OCI-LY1 (cell line): ENCODE results near the gene EIF4EBP3.

Experiments used
- H2AFZ ChIP-seq: fragments of 200-600 bp; sonication (generic), shearing (Covaris generic); 2 replicates; pipeline ENCODE4 v1.6.0; 2014; ENCODE audit warnings: antibody characterized with exemption, mild to moderate bottlenecking, low read length
- H3F3A ChIP-seq: fragments of 200-600 bp; sonication (generic), shearing (Covaris generic); 2 replicates; pipeline ENCODE4 v1.6.0; 2014; ENCODE audit warnings: mild to moderate bottlenecking, antibody characterized with exemption, low read length, moderate library complexity; ENCODE audit not compliant: insufficient read depth
- H3K27ac ChIP-seq: fragments of 200-600 bp; sonication (generic); 2 replicates; pipeline ENCODE4 v1.5.1; 2014; ENCODE audit warnings: low read length, mixed run types, mild to moderate bottlenecking, low read depth; ENCODE audit not compliant: poor library complexity, severe bottlenecking
- H3K27me3 ChIP-seq: fragments of 200-600 bp; sonication (generic); 2 replicates; pipeline ENCODE4 v1.6.0; 2014; ENCODE audit warnings: antibody characterized with exemption, mild to moderate bottlenecking, low read length, moderate library complexity; ENCODE audit not compliant: insufficient read depth
- H3K36me3 ChIP-seq: fragments of 200-600 bp; sonication (generic); 2 replicates; pipeline ENCODE4 v1.6.1; 2014; ENCODE audit warnings: mild to moderate bottlenecking, antibody characterized with exemption, low read length, moderate library complexity, mixed read lengths; ENCODE audit not compliant: insufficient read depth
- H3K4me1 ChIP-seq: fragments of 200-600 bp; sonication (generic); 2 replicates; pipeline ENCODE4 v1.5.1; 2014; ENCODE audit warnings: mild to moderate bottlenecking, low read length, moderate library complexity; ENCODE audit not compliant: insufficient read depth, severe bottlenecking
- H3K4me2 ChIP-seq: fragments of 200-600 bp; sonication (generic), shearing (Covaris generic); 2 replicates; pipeline ENCODE4 v1.6.1; 2014; ENCODE audit warnings: low read length
- H3K4me3 ChIP-seq: fragments of 200-600 bp; sonication (generic); 2 replicates; pipeline ENCODE4 v1.5.1; 2014; ENCODE audit warnings: low read length, low read depth, mild to moderate bottlenecking, mixed read lengths; ENCODE audit not compliant: poor library complexity, severe bottlenecking
- H3K79me2 ChIP-seq: fragments of 200-600 bp; shearing (Covaris generic); 2 replicates; pipeline ENCODE4 v1.6.1; 2016; ENCODE audit warnings: mixed run types, low read length, mixed read lengths; ENCODE audit not compliant: insufficient read depth
- H3K9ac ChIP-seq: fragments of 200-600 bp; sonication (generic), shearing (Covaris generic); 2 replicates; pipeline ENCODE4 v1.6.1; 2014; ENCODE audit warnings: mild to moderate bottlenecking, low read length, mixed read lengths
- H3K9me2 ChIP-seq: fragments of 200-600 bp; sonication (generic), shearing (Covaris generic); 2 replicates; pipeline ENCODE4 v1.6.1; 2014; ENCODE audit warnings: low read depth, mild to moderate bottlenecking, low read length, mixed read lengths
- H3K9me3 ChIP-seq: fragments of 200-600 bp; shearing (Covaris generic); 2 replicates; pipeline ENCODE4 v1.6.1; 2014; ENCODE audit warnings: low read length, mixed read lengths
- H4K20me1 ChIP-seq: fragments of 200-600 bp; sonication (generic), shearing (Covaris generic); 2 replicates; pipeline ENCODE4 v1.6.0; 2016; ENCODE audit warnings: mild to moderate bottlenecking, low read length; ENCODE audit not compliant: insufficient read depth
- CTCF ChIP-seq: fragments of 200-600 bp; sonication (generic), shearing (Covaris generic); IDR thresholded peaks from 2 replicates; pipeline ENCODE4 v1.5.1; 2017; ENCODE audit warnings: mild to moderate bottlenecking, antibody characterized with exemption, low read length, moderate library complexity, mixed read lengths
- EZH2 ChIP-seq: fragments of 200-600 bp; sonication (generic), shearing (Covaris generic); IDR thresholded peaks from 2 replicates; pipeline ENCODE4 v1.8.0; 2017; ENCODE audit warnings: borderline replicate concordance, mixed run types, mild to moderate bottlenecking, antibody characterized with exemption, low read length, moderate library complexity, mixed read lengths

The EIF4EBP3 gene

GRCh38 chr5:140568443-140569063 is 21.1 kb downstream of the EIF4EBP3 start:
- Histone ChIP-seq H3K9me2 (no peaks in the 10 kb centered on the region), H3F3A (no peaks in the 10 kb centered on the region), H3K4me1 (peaks cover 29% of the 10 kb centered on the region), H3K36me3 (peaks cover 33% of the 10 kb centered on the region), H4K20me1 (no peaks in the 10 kb centered on the region), H3K27ac (no peak overlapping the region), H3K9me3 (no peaks in the 10 kb centered on the region), H3K4me2 (0 out of 2 replicates have a peak overlapping the region, but pooled peaks have one; percentile 11), H3K79me2 (no peaks in the 10 kb centered on the region), H3K27me3 (no peaks in the 10 kb centered on the region), H3K9ac (no peak overlapping the region), H2AFZ (no peak overlapping the region), H3K4me3 (no peak overlapping the region)
- TF ChIP-seq CTCF: no peak
- no peak for TF ChIP-seq EZH2

GRCh38 chr5:140569197-140569596 is 21.7 kb downstream of the EIF4EBP3 start:
- Histone ChIP-seq H3K9ac (no peak overlapping the region), H3F3A (no peaks in the 10 kb centered on the region), H3K4me3 (no peak overlapping the region), H3K9me2 (no peaks in the 10 kb centered on the region), H3K9me3 (no peaks in the 10 kb centered on the region), H3K36me3 (peaks cover 33% of the 10 kb centered on the region), H3K27ac (no peak overlapping the region), H2AFZ (no peak overlapping the region), H3K27me3 (no peaks in the 10 kb centered on the region), H4K20me1 (no peaks in the 10 kb centered on the region), H3K79me2 (no peaks in the 10 kb centered on the region), H3K4me2 (0 out of 2 replicates have a peak overlapping the region, but pooled peaks have one; percentile 11), H3K4me1 (peaks cover 24% of the 10 kb centered on the region)
- TF ChIP-seq CTCF: no peak
- no peak for TF ChIP-seq EZH2

GRCh38 chr5:140570058-140570457 is 22.6 kb downstream of the EIF4EBP3 start:
- no peaks in the 10 kb centered on the region for H4K20me1 ChIP-seq
- peaks cover 23% of the 10 kb centered on the region for H3K4me1 ChIP-seq
- no peak overlapping the region for H3K4me3 ChIP-seq
- TF ChIP-seq CTCF: no peak
- no peak for TF ChIP-seq EZH2
- H3K9me3 ChIP-seq: no peaks in the 10 kb centered on the region
- H3F3A ChIP-seq: no peaks in the 10 kb centered on the region
- H3K4me2 ChIP-seq: no peak overlapping the region
- H3K27ac ChIP-seq: no peak overlapping the region
- H3K9ac ChIP-seq: no peak overlapping the region
- no peaks in the 10 kb centered on the region for H3K9me2 ChIP-seq
- H3K27me3 ChIP-seq: no peaks in the 10 kb centered on the region
- H3K79me2 ChIP-seq: no peaks in the 10 kb centered on the region
- no peak overlapping the region for H2AFZ ChIP-seq
- peaks cover 33% of the 10 kb centered on the region for H3K36me3 ChIP-seq
